ENCODE results near the gene UBE3C.

Gene UBE3C

GRCh38 chr7:157282141-157282801, 143.5 kb downstream of the UBE3C start:
- Histone ChIP-seq H3K79me2 (ENCODE audit: insufficient read depth, low read depth) (no peaks in the 10 kb centered on the region), H3K4me2 (no peak overlapping the region), H4K20me1 (ENCODE audit: insufficient read depth) (no peaks in the 10 kb centered on the region), H2AFZ (ENCODE audit: low read depth) (no peak overlapping the region), H3K27me3 (ENCODE audit: insufficient read depth, low read depth) (peaks cover 11% of the 10 kb centered on the region), H3K27ac (no peak overlapping the region), H3K9ac (no peak overlapping the region), H3K4me3 (IDR thresholded peaks at IDR 0.05; ENCODE audit: insufficient read depth, low read depth, low read length) (no peak overlapping the region), H3K4me1 (ENCODE audit: low read depth, poor library complexity, severe bottlenecking) (no peaks in the 10 kb centered on the region), H3K36me3 (ENCODE audit: insufficient read depth) (no peaks in the 10 kb centered on the region)
- TF ChIP-seq CTCF (conservative IDR thresholded peaks at IDR 0.05; ENCODE audit: low read depth, low read length): no peak

DNA sequence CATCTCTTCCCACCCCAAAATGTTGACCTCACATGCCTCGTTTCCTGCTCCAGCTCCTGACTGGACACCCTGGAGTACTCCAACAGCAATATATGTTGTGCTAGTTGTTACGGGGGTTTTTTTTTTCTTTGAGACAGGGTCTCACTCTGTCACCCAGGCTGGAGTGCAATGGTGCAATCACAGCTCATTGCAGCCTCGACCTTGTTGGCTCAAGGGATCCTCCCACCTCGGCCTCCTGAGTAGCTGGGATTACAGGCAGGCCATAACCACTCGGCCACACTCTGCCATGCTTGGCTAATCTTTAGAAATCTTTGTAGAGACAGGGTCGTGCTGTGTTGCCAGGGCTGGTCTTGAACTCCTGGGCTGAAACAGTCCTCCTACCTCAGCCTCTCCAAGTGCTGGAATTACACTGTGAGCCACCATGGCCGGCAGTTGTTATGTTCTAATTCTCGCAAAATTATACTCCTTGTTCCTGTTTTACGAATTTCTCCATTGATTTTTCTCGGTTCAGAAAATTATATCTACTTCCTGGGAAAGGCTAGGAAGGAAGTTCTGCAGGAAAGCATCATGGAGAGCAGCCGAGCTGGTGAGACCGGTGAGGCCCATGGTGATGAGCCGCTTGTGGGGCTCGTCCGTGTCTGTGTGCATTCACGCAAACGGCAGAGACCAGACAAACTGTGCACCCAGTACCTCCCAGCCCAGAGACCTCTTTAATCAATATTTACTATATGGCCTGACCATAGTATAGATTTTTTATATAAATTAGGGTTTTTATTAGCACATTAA, 145.7 kb downstream of the UBE3C start:
- no peaks in the 10 kb centered on the region for H4K20me1 ChIP-seq (ENCODE audit: insufficient read depth)
- H3K4me2 ChIP-seq: no peak overlapping the region
- H3K36me3 ChIP-seq (ENCODE audit: insufficient read depth): no peaks in the 10 kb centered on the region
- no peak overlapping the region for H3K4me3 ChIP-seq (IDR thresholded peaks at IDR 0.05; ENCODE audit: insufficient read depth, low read depth, low read length)
- H3K27ac ChIP-seq: no peak overlapping the region
- H3K27me3 ChIP-seq (ENCODE audit: insufficient read depth, low read depth): peaks cover 10% of the 10 kb centered on the region
- H3K4me1 ChIP-seq (ENCODE audit: low read depth, poor library complexity, severe bottlenecking): no peaks in the 10 kb centered on the region
- H3K9ac ChIP-seq: no peak overlapping the region
- H3K79me2 ChIP-seq (ENCODE audit: insufficient read depth, low read depth): no peaks in the 10 kb centered on the region
- H2AFZ ChIP-seq (ENCODE audit: low read depth): no peak overlapping the region
- no peak for TF ChIP-seq CTCF (conservative IDR thresholded peaks at IDR 0.05; ENCODE audit: low read depth, low read length)

GRCh38 chr7:157291404-157292080, 152.8 kb downstream of the UBE3C start:
- Histone ChIP-seq H3K79me2 (ENCODE audit: insufficient read depth, low read depth) (no peaks in the 10 kb centered on the region), H3K36me3 (ENCODE audit: insufficient read depth) (no peaks in the 10 kb centered on the region), H3K4me2 (no peak overlapping the region), H3K9ac (no peak overlapping the region), H2AFZ (ENCODE audit: low read depth) (no peak overlapping the region), H3K27ac (no peak overlapping the region), H3K4me1 (ENCODE audit: low read depth, poor library complexity, severe bottlenecking) (no peaks in the 10 kb centered on the region), H3K27me3 (ENCODE audit: insufficient read depth, low read depth) (peaks cover 19% of the 10 kb centered on the region), H4K20me1 (ENCODE audit: insufficient read depth) (no peaks in the 10 kb centered on the region), H3K4me3 (IDR thresholded peaks at IDR 0.05; ENCODE audit: insufficient read depth, low read depth, low read length) (no peak overlapping the region)
- TF ChIP-seq CTCF (conservative IDR thresholded peaks at IDR 0.05; ENCODE audit: low read depth, low read length): no peak

- H3K9ac ChIP-seq: no peak overlapping the region
- H3K4me2 ChIP-seq: no peak overlapping the region
These were observed 153.5 kb downstream of the UBE3C start for GRCh38 chr7:157292258-157292657.

More at GRCh38 chr7:157292258-157292657, 153.5 kb downstream of the UBE3C start:
- H3K27me3 ChIP-seq (ENCODE audit: insufficient read depth, low read depth): peaks cover 21% of the 10 kb centered on the region
- TF ChIP-seq CTCF (conservative IDR thresholded peaks at IDR 0.05; ENCODE audit: low read depth, low read length): no peak
- no peaks in the 10 kb centered on the region for H3K79me2 ChIP-seq (ENCODE audit: insufficient read depth, low read depth)
- no peak overlapping the region for H2AFZ ChIP-seq (ENCODE audit: low read depth)
- H3K4me1 ChIP-seq (ENCODE audit: low read depth, poor library complexity, severe bottlenecking): no peaks in the 10 kb centered on the region
- H3K4me3 ChIP-seq (IDR thresholded peaks at IDR 0.05; ENCODE audit: insufficient read depth, low read depth, low read length): no peak overlapping the region
- no peaks in the 10 kb centered on the region for H4K20me1 ChIP-seq (ENCODE audit: insufficient read depth)
- no peak overlapping the region for H3K27ac ChIP-seq
- H3K36me3 ChIP-seq (ENCODE audit: insufficient read depth): no peaks in the 10 kb centered on the region
